Measurements from ENCODE around the gene PHF21B. TPM values are rescaled to one million over a fixed set of nuclear protein-coding genes. Genes with fewer than 3 reads are reported as not detected.

Gene PHF21B
- polyA plus RNA-seq, 3 donors, result 0.01 to 0.34 (median 0.14) TPM

DNA sequence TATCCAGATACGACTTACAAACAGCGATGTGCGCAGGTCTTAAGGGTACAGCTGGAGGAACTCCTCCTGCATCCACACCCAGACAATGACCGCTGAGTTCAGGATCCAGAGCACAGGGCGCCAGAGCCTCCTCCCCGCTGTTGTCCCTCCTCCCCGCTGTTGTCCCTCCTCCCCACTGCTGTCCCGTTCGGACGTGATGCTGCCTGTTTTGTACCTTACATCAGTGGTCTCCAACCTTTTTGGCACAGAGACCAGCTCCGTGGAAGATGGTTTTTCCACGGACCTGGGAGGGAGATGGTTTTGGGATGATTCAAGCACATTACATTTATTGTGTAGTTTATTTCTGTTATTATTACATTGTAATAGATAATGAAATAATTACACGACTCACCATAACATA is 62.0 kb downstream of the PHF21B start:
- no peak overlapping the region for H3K27ac ChIP-seq (ENCODE audit: low read depth, low read length)
- WGBS, 3 donors, result 78 to 86% (median 85%) methylated on average over 13 of the region's 13 CpGs

DNA sequence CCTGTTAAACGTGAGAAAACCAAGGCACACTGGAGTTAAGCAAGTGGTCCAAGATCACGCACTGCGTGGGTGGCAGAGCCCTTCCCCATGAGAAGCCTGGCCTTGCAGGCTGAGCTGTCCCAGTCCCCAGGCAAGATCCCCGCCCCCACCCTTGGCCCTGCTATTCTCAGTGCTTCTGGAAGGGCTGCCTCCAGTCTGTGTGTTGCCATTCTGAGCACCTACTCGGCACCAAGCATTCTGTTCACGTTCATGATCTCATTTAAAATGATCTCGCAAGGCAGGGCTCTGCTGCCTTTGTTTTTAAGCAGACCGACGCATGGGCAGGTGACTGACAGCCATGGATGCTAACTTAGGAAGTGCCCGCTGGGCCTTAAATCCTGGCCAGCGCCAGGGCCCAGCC is 62.8 kb downstream of the PHF21B start:
- H3K27ac ChIP-seq (ENCODE audit: low read depth, low read length), result no peak overlapping the region
- 81 to 87% (median 81%) methylated on average over 11 of the region's 11 CpGs for WGBS, 3 donors

- 43 to 51% (median 49%) methylated on average over 20 of the region's 20 CpGs for WGBS, 3 donors
- no peak overlapping the region for H3K27ac ChIP-seq (ENCODE audit: low read depth, low read length)
Observed at GRCh38 chr22:44944883-44945601, 64.8 kb downstream of the PHF21B start.

DNA sequence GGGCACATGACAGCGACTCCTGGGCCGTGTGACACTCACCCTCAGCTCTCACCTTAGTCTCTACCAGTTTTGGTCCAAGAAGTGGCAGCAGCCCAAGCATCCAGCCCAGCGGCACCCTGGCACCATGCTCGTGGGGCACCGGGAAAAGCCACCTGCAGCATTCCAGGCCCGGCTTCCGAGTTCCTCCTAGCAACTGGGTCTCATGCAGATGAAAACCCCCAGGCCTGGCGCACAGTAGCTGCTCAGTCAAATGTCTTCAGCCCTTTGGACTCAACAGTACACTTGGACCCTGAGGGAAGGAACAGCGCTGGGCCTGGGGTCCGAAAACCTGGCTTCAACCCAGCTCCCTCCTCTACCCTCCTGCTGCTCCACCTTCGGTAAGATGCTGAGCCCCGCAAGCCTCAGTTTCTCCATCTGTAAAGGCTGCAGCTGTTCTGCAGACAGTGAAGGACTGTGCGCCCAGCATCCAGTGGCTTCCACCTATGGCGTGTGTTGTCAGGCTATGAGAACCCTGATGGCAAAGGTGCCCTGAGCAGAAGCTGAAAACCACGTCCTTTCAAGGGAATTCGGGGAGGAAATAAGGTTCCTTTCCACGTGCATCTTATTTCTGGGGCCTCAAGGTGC is 66.0 kb downstream of the PHF21B start:
- WGBS, 3 donors, result 70 to 87% (median 85%) methylated on average over 17 of the region's 17 CpGs
- no peak overlapping the region for H3K27ac ChIP-seq (ENCODE audit: low read depth, low read length)

- 66 to 83% (median 79%) methylated on average over 22 to 23 of the region's 23 CpGs for WGBS, 3 donors
- H3K27ac ChIP-seq (ENCODE audit: low read depth, low read length), result no peak overlapping the region
Observed at GRCh38 chr22:44942979-44943700, 66.7 kb downstream of the PHF21B start.

GRCh38 chr22:44942056-44942455 is 67.7 kb downstream of the PHF21B start:
- WGBS, 3 donors, result 60 to 81% (median 73%) methylated on average over 7 of the region's 7 CpGs
- no peak overlapping the region for H3K27ac ChIP-seq (ENCODE audit: low read depth, low read length)

DNA sequence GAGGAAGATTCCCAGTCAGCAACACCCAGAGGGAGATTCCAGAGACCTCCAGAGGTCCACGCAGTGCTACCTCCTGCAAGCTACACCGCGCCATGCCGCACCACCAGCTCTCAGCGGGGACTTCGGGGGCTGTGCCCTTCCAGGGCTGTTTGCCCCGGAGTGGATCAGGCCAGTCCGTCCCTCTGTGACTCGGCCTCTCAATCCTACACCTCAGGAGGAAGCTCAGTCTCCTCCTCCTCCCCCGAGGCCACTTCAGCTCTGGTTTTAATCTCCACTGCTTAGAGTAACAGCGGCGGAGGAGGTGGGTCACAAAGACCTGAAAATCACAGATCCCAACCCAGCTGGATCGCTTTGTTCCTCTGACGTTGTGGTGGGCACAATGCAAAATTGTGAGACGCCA is 68.6 kb downstream of the PHF21B start:
- H3K27ac ChIP-seq (ENCODE audit: low read depth, low read length), result no peak overlapping the region
- 63 to 68% (median 63%) methylated on average over 15 of the region's 15 CpGs for WGBS, 3 donors

DNA sequence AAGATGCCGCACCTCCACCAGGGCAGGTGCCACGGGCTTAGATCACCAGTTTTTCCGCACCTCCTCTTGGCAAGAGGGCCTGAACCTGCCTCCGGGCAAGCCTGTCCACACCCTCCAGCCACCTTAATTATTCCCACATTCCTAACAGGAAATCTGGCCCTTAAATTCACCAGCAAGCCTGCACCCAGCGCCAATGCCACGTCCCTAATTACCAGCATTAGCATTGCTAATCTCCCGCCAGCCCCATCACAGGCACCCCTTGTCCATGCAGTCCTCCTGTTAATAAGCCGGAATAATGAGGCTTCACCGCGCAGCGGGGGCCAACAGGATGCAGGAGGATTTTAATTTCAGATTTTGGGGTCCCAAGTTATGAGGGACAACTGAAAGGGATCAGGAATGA is 69.7 kb downstream of the PHF21B start:
- H3K27ac ChIP-seq (ENCODE audit: low read depth, low read length), result no peak overlapping the region
- WGBS, 3 donors, result 68 to 74% (median 71%) methylated on average over 11 of the region's 11 CpGs

- H3K27ac ChIP-seq (ENCODE audit: low read depth, low read length), result no peak overlapping the region
- WGBS, 3 donors, result 49 to 80% (median 71%) methylated on average over 11 of the region's 11 CpGs
Observed at GRCh38 chr22:44939451-44939850, 70.4 kb downstream of the PHF21B start.

- no peak overlapping the region for H3K27ac ChIP-seq (ENCODE audit: low read depth, low read length)
- WGBS, 3 donors, result 61 to 62% (median 62%) methylated on average over 14 of the region's 14 CpGs
Observed at GRCh38 chr22:44938886-44939285, 70.9 kb downstream of the PHF21B start.

DNA sequence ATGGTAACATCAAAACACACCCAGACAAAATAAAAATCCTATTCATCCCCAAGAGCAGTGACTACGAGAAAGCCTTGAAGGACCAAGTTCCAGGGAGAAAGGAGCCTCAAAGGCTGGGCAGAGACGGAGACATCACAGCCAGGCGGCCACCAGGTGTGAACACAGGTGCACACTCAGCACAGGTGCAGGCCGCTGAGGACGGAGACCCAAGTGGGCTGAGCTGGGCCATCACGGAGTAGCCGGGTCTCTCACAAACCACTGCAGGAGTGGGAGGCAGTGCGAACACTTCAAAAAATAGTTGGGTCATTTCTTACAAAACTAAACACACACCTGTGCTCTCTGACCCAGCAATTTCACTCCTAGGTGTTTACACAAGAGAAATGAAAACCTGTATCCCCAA is 72.6 kb downstream of the PHF21B start:
- 76 to 89% (median 82%) methylated on average over 8 of the region's 8 CpGs for WGBS, 3 donors
- H3K27ac ChIP-seq (ENCODE audit: low read depth, low read length), result no peak overlapping the region

- no peak overlapping the region for H3K27ac ChIP-seq (ENCODE audit: low read depth, low read length)
- WGBS, 3 donors, result 73 to 92% (median 83%) methylated on average over 16 of the region's 16 CpGs
Observed at GRCh38 chr22:44936201-44936600, 73.6 kb downstream of the PHF21B start.

GRCh38 chr22:44935724-44936123 is 74.1 kb downstream of the PHF21B start:
- no peak overlapping the region for H3K27ac ChIP-seq (ENCODE audit: low read depth, low read length)
- WGBS, 3 donors, result 75 to 92% (median 83%) methylated on average over 11 of the region's 11 CpGs

DNA sequence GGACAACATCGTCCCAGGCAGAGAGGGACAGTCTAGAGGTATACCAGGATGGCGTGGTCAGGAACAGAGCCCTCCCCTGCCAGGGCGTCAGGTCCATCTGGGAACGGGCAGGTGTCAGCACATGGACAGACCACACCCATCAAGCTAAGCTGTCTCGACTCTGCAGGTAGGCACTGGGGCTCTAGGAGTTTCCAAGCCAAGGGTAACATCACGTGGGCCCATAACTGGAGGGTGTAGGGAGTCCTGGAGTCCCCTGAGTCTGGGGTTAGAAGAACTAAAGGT is 75.4 kb downstream of the PHF21B start:
- WGBS, 3 donors, result 53 to 83% (median 64%) methylated on average over 6 of the region's 6 CpGs
- no peak overlapping the region for H3K27ac ChIP-seq (ENCODE audit: low read depth, low read length)

DNA sequence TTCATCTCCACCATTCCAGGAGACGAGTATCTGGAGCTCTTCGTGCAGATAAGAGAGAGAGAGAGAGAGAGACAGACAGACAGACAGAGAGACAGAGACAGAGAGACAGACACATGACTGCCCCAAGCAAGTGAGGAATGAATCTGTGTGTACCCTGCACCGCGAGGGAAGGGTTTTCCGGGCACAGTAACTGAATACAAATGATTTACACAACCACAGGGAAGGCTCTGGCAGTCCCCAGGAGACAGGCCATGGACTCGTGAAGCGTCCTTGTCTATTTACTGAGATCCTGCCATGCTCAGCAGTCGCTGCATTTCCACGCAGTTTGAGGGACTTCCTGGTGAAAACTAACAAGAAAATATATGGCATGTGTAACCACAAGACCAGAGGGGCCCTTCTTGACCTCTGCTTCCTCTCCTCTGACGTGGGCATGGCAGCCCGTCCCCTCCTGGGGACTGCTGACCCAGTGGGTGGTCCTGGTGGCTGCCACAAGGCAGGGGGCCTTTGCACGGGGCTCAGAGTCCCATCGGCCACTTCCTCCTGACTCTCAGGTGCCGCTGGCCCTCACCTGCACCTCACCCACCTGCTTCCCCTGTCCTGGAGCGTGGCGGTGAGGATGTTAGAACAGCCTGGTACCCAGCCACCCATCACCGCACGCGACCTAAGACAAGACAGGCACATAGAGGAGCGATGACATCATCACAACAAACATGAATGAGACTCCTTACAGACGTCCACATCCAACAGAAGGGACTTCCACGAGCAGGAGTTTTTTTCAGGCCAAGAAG is 75.9 kb downstream of the PHF21B start:
- no peak overlapping the region for H3K27ac ChIP-seq (ENCODE audit: low read depth, low read length)
- 51 to 54% (median 51%) methylated on average over 22 of the region's 22 CpGs for WGBS, 3 donors

GRCh38 chr22:44932493-44932892 is 77.3 kb downstream of the PHF21B start:
- WGBS, 3 donors, result 84 to 95% (median 93%) methylated on average over 11 of the region's 11 CpGs
- H3K27ac ChIP-seq (ENCODE audit: low read depth, low read length), result no peak overlapping the region

DNA sequence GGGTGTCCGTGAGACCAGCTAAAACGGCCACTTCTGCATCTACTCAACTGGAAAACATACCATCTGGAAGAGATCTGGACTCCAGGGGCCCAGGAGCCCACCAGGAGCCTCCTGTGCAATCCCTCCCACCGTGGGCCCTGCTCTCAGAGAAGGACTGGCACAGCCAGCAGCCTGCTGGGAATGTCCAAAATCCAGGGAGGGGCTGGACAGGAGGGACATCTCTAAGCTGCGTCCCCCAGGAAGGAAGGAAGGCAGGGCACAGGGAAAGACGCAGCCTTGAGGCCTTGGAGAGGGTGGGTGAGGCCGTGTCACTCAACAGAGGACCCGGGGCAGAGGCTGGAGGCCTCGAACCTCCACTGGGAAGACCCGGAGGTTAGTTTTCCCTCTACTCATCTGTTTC is 78.0 kb downstream of the PHF21B start:
- no peak overlapping the region for H3K27ac ChIP-seq (ENCODE audit: low read depth, low read length)
- WGBS, 3 donors, result 64 to 73% (median 73%) methylated on average over 9 of the region's 9 CpGs

- no peak overlapping the region for H3K27ac ChIP-seq (ENCODE audit: low read depth, low read length)
Observed at GRCh38 chr22:44931077-44931540, 78.7 kb downstream of the PHF21B start.

GRCh38 chr22:44930711-44931035 is 79.1 kb downstream of the PHF21B start:
- WGBS, 3 donors, result 80 to 86% (median 85%) methylated on average over 7 to 8 of the region's 8 CpGs

More at GRCh38 chr22:44931077-44931540, 78.7 kb downstream of the PHF21B start:
- WGBS, 3 donors, result 30 to 56% (median 51%) methylated on average over 26 of the region's 26 CpGs

More at GRCh38 chr22:44930711-44931035, 79.1 kb downstream of the PHF21B start:
- H3K27ac ChIP-seq (ENCODE audit: low read depth, low read length), result no peak overlapping the region

Data from adipose tissue (tissue), 3 donors.